Measurements from ENCODE around the gene TSPAN5.

The TSPAN5 gene

DNA sequence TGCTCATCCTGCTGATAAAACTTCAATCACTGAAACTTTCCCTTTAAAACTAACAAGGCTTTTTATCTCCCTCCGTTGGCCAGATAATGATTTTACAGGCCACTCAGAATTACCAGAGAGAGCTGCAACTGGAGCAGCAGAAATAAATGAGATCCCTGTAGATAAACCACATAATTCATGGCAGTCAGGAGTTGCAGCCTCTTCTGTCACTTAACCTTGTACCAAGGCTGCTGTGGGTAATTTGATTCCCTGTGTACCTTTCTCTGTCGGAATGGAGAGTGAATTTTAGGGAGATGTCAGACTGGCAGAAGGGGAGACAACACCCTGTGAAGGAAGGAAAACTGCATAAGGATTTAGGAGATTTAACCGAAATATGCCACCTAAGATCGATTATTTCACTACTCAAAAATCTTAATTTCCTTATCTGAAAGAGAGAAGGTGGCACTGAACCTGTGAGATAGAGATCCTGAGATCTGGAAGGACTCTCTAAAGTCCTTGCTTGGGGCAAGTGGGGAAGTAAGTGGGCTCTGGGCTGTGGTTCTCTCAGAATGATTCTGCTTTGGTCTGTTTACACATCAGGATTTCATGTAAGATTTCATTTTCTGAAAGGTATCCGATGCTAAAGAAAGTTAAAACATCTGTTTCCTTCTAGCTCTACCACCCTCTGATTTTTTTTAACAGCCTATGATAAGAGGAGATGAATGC is 14.3 kb upstream of the TSPAN5 start:
- DNase-seq: no peak

DNA sequence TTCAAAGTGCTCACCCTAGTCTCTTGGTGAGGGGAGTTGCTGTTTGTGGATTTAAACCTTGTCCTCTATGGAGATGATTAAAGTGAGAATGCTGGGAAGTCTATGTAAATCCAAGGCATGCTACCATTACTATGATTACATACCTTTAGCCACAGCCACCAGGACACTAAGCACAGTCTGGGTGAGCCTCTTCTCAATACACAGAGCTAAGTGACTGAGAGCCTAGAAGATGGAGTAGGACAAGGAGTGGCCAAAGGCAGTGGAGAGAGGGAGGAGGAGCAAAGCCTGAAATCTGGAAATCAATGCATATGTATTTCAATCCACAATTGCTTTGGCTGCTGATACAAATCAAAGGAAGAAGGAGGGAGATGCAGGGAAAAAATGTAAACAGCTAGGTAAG is 12.7 kb upstream of the TSPAN5 start:
- DNase-seq: no peak

DNA sequence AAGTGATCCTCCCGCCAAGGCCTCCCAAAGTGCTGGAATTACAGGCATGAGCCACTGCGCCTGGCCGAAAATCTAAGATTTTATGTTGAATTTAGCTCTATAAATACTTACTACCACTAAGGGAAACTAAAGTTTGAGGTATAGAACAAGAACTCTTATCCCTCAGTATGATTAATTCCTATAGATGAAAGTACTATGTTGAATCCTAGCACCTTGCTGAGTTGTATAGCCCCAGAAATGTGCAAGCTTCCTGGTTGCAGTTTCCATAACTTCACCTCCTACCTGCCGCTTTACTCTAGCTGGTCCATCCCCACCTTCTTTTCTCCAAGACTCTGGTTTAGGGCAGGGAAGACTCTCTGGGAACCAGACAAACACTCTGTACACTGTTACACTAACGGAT is 11.8 kb upstream of the TSPAN5 start:
- no peak for DNase-seq

DNA sequence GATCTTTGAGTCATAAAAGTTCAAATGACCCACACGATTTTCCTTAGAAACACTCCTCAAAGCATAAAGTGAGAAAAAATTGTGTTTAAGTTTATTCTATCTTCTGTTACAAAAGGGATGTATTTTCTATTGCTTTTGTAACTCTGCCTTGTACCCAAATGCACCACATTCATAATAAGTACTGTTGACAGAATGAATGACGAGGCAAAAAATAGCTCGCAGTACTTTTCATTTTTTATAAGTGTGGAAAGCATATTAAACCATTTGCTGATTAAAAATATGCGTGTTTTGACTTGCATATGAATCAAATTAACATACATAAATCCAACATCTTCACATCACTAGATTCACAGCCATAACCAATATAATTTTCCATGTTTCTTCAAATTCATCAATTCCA is 11.2 kb upstream of the TSPAN5 start:
- no peak for DNase-seq

DNA sequence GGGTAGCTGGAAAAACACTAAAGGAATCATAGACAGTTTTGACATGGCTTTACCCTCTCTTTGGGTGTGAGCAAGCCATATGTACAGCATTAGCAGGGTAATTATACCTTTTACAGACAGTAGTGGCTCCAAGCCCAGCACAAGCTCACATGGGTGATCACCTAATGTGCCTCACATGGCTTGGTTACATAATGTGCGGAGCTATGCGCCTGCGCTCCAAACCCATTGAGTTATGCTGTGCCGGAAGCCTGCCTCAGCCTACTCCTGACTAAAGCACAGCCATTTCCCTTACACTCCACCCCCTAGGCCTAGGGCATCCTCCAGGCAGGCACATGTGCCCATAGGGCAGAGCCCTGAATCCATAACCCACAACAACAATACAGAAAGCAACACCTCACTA is 6.5 kb upstream of the TSPAN5 start:
- DNase-seq: no peak

DNA sequence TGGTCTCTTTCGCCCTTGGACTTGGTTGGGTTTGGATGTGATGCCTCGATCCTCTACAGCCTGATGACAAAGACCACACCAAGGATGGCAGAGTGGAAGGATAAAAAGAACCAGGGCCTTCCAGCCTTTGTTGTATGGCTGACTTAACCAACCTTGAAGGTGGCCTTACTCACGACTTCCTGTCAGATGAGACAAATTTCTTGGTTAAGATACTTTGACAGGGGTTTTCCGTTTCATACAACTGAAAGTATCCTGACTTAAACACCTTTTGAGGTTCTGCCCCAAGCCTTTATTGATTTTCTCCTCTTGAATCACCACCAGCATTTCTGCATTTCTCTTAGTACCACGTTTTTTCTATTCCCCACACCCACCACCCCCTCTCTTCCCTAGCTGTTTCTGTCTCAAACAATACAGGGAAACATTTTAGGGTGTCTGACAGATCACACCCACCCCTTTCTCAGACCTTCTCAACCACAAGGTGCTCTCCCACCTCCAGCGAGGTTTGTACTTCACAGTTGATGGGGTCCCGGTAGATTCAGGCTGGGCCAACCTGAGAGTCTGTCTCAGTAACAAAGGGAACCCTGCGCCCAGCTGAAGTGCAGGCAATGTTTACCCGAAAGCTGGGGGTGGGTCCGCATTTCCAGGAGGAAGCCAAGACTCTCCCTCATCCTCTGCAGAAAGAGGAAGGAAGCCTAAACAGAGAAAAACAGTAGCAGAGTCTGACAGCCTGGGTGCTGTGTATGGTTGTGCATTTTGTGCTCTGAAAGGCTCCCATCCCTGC is 5.0 kb upstream of the TSPAN5 start:
- DNase-seq: peak; percentile 58

DNA sequence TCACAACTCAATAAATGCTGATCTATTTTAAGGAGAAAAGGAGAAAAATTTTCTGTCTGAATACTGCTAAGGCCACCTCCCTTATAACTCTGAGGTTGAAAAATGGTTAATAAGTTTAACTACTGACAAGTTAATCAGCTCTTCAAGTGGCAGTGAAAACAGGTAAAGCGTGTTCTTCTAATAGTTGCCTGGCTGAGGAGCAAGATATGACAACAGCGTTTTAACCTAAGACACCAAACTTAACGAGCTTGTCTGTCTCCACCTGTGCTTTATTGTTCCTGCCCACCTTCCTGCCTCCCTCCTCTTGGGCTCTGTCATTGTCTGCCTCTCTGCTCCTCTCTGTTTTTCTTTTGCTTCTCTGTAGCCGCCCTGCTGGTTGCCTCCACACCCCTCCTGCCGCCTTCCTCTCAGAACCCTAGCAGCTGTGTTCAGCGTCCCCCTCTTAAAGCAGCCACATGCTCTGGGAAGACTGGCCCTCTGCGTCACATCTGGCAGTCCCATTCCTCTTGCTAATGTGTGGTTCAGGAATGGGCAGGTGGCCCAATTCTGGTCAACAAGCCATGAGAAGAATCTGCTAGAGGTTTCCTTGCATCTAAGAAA is 4.3 kb upstream of the TSPAN5 start:
- DNase-seq: peak; percentile 62

DNA sequence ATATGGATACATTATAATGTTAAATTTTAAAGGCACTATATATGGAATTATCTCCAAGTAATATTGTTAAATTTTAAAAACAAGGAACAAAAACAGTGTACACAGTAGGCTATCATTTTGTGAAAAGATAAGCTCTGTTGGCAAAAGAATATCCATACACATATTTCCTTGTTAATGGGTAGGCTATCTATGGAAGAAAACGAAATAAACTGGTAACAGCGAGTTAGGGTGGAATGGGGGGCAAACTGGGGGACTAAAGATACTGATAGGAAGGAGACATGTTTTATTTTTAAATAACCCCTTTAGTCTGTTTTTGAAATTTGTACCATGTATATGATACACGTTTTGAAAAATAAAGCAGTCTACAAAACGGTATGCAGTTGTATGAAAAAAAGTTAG is 3.6 kb upstream of the TSPAN5 start:
- DNase-seq: no peak

DNA sequence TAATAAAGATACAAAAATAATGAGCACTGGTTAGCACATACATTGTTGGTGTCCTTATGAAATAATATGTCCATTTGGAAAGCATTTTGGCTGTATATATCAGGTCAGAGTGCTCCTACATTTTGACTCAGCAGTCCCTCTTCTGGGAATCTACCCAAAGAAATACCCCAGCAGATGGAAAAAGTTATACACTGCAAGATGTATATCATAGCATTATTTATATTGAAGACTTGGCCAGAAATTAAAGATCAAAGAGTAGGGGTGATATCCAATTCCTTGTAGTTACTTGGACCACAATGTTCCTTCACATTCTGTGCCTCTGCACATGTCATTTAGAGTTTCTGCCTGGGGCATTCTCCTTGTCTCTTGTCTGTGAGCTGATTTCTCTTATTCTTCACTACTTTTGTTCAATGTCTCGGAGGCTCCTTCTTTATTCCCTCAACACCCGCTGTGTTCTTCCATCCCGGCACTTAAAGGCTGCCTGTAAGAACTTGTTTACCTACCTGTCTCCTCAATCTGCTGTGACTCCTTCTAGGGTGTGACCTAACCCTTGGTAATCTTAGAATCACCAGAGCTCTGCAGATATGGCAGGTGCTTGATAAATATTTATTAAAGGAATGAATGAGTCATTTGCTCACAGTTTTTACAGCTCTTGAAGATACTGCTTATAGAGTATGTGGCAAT is 3.1 kb upstream of the TSPAN5 start:
- DNase-seq: no peak

DNA sequence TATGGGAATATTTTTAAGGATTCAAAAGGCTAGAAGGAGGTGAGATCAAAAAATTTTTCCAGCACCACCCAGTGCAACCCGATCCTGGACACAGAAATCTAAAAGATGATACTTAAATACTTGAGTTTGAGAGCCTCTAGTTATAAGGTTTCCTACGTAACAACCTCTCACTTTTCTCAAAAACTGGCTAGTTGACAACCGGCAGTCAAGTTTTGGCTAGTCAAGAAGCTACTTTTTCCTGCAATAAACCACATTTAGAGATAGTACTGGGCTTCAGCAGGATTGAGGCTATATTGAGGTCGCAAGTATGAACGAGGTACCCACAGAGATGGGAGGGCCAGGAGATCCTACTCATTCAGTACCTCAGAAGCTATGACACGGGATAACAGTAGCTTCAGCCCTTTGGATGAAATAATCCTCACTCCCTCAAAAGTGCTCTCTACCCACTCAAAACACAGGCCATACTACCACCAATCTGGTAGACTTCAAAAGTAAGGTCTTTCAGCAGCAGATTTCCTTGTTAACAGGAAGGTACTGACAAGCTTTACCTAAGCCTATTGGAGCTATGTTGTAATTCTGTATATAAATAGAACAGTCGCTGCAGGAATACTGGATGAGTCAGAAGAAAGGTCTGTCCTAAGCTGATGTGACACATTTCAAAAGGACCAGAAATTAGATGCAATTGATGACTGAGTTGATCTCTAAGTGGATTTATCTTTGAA is 1.5 kb upstream of the TSPAN5 start:
- no peak for DNase-seq

DNA sequence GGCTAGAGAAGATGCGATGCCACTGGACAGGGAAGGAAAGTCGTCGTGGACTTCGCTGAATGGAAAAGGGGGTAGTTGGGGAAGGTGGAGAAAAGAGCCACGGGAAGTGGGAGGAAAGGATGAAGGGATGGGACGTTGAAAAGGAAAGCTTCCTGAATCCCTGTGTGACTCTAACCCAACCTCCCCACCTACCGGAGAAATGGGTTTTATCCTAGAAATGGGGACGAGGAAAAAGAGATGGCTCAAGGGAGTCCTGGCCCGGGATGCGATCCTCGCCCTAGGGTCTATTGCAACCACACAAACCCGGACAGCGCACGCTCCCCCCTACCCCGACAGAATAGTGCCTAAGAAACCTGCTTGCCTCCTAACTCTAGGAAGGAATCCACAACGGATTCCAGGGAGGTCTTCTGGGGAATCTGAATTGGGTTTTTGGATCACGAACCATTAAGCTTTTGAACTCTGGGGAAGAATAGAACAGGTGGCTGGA is 738 bp upstream of the TSPAN5 start:
- no peak for DNase-seq

DNA sequence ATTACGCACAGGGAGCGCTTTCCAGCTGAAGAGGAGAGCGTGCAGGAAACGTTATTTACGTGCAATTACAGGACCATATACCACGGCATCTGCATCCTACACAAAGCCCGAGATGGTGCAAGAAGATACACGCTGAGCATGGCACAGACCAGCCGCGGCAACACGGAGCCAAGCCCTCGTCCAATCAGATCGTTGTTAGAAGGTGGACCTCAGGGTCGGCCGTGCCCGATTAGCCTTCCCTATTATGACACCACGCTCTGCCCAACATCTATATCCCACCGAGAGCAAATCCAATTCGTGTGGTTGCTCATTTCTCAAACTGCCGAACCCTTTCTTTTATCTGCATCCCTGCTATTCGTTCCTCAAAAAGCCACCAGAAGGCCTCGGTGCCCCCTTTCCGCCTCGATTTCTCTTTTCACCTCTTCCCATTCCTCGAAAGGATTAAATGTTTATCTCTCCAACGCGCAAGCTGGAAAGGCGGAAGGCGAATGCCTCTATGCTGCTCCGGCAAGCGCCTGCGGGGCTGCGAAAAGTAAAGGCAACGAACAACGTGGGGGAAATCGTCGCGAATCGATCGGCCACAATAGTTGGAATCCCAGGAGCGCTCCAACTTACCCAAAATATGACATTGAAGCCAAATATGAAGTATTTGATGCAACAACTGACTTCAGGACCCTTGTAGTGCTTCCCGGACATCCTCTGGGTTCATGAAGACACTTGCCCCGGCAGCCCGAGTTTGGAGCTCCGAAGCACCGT is 702 bp downstream of the TSPAN5 start:
- DNase-seq: peak; percentile 42

DNA sequence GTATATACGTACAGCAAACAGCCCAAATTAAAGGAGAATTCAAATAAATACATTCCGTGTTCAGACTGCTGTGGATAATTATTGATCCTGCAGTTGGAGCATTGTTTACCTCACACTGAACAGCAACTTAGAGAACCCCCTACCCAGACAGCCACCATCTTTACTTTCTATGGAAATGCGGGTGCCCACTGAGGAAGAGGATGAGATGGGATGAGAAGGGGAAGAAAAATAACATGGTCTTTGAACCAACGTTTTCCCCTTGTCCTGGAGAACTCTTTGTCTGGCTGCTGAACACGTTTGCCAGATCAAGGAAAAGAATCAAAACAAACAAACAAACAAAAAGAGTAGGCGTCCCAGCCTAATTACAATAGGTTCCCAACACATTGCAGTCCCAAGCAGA is 1.5 kb downstream of the TSPAN5 start:
- no peak for DNase-seq

DNA sequence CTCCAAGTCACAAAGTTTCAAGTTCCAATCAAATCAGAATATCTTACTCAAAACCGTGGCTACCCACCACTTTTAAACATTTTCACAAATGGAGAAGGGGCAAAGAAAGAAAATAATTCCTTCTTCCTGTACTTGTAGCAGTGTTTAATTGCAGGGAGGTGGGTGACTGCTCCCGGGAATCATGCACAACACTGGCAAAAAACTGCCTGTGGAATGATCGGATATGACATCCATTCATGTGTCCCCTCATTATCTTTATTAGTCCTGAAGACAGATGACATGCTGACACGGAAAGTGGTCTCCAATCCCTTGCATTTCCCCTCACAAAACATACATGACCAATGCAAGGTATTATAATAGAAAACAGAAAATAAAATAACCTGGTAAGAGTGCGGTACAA is 2.0 kb downstream of the TSPAN5 start:
- DNase-seq: no peak

DNA sequence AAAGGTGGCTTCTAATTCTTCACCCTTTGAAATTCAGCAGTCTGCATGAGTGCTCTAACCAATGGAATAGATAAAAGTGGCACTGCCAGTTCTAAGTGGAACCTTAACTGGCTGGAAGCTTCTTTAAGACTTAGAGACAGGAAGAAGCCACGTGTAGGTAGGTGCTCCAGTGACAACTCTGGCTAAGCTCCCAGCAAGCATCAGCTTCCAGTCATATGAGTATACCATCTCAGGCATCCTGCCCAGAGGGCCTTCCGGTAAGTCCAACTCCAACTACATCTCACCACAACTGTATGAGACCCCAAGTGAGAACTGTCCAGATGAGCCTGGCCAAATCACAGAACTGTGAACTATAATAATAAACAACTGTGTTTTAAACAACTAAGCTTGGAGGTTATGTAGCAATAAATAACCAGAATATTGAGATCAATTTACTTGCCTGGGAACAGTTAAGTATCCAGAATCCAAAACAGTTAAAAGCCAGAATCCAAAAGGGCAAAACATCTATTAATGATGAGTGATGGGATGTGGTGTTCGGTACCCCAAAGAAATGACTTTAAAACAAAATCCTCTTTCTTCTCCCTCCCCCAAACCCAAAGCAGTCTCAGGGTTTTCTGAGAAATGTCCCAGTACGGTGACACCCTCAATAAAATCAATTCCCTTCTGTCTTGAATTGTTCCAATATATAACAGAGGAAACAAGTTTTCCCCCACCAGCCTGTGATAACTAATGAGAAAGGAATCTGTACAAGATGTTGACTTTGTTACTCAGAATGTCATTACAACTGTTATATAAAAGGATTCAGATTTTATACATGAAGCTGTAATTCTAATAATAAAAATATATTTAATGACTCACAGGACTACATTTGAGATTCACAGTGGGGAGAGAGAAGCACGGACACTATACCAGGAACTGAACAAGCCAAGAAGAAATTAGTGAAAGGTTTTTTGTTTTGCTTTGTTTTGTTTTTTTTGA is 4.2 kb downstream of the TSPAN5 start:
- DNase-seq: no peak

DNA sequence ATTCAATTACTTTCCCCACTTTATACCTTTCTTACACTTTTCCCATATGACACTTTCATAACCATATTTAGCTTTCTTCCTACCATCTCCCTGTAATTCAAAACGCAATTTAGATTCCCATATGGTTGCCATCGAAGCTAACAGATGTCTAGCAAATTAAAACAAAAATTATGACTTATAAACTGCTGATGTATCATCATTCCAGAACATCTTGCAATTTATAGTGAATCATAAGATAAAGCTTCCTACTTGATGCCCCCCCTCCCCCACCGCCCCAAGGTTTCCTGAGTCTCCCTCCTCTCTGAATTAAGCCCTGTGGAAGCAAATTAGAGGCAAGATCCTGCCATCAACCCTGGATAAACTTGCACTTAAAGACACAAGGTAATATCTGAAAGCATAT is 5.4 kb downstream of the TSPAN5 start:
- no peak for DNase-seq

DNA sequence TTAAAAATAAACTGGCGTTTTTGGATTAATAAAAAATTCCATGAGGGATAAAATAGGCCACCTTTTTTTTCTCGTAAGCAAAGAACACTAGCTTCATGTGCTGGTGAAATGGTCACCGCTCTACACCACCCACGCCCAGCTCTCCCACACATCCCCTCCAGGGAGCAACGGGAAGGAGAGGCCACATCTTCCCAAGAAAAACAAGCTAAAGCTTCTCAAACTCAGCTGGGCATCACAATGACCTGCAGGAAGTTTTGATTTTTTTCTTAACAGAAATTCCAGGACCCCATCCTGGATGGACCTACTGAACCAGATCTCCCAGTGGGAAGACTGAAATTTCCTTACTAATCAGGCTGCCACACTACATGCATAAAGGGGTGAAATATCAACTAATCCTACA is 9.8 kb downstream of the TSPAN5 start:
- no peak for DNase-seq

DNA sequence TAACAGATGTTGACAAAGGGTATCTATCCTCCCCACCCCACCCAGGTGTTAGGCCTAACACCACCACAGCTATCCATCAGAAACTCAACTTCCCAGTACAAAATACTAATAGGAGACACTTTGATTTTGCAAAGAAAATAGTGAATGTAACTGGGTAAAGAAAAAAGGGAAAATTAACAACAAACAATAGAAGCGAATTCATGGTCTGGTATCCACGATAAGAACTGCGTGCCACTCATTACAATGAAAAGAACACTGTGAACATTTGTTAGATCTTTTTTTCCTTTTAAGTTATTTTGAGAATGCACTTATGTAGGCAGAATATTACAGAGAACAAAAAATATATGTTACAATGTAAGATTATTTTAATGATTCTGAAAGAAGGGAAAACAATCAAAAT is 12.0 kb downstream of the TSPAN5 start:
- DNase-seq: no peak

DNA sequence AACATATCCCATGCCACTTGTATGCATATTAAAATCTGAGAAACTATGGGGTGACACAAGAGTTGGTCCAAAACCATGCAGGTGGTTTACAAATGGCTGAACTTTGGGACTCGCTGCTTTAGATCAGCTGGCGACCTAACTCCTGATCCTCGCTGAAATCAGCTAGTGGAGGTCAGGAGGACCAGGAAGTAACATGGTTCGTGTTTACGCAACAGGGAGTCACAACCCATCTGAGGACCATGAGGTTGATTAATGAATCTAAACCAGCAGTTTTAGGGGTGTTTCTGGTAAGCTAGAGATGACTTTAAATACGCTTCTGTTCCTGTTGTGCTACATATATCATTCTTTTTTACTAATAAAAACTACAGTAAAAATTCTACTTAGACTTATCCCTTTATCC is 12.9 kb downstream of the TSPAN5 start:
- DNase-seq: no peak

DNA sequence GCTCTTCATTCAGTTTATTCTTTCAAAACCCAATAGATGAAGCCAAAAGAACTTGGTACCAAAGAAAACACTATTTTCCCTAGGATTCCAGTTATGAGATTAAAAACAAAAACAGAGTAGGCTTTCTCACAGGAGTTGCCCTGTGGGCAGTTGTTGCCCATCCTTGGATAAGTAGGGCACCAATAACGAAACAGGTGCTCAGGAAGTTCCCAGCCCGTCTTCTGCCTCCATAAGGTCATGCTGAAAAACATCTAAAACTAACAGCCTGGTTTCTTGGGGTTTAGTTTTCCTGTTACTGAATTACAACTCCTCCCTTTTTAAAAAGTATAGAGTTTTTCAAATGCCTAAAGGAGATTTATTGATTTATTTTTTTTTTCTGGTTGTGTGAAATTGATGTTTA is 14.7 kb downstream of the TSPAN5 start:
- no peak for DNase-seq

DNA sequence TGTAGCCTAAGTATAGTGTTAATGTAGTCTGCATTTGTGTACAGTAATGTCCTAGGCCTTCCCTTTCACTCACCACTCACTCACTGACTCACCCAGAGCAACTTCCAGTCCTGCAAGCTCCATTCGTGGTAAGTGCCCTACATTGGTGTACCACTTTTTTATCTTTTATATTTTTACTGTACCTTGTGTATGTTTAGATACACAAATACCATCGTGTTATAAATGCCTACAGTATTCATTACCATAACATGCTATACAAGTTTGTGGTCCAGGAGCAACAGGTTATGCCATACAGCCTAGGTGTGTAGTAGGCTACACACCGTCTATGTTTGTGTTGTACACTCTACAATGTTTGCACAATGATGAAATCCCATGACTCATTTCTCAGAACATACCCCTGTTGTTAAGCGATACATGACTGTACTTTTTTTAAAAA is 15.4 kb downstream of the TSPAN5 start:
- DNase-seq: no peak

Data from activated T-cell treated with anti-CD3 and anti-CD28 coated beads, Interleukin-2, amount 50 U/mL, for 1 hour (primary cell).